ENCODE measurements around the gene SEMA4D. TPM values are rescaled to one million over a fixed set of nuclear protein-coding genes. Genes with fewer than 3 reads are reported as not detected.

SEMA4D gene
- total and polyA plus RNA-seq, 2 of the 13 experiments (the other 11 are each of a cell fraction or from before 2014, with no cell fraction given) = 0.13 to 0.16 TPM

DNA sequence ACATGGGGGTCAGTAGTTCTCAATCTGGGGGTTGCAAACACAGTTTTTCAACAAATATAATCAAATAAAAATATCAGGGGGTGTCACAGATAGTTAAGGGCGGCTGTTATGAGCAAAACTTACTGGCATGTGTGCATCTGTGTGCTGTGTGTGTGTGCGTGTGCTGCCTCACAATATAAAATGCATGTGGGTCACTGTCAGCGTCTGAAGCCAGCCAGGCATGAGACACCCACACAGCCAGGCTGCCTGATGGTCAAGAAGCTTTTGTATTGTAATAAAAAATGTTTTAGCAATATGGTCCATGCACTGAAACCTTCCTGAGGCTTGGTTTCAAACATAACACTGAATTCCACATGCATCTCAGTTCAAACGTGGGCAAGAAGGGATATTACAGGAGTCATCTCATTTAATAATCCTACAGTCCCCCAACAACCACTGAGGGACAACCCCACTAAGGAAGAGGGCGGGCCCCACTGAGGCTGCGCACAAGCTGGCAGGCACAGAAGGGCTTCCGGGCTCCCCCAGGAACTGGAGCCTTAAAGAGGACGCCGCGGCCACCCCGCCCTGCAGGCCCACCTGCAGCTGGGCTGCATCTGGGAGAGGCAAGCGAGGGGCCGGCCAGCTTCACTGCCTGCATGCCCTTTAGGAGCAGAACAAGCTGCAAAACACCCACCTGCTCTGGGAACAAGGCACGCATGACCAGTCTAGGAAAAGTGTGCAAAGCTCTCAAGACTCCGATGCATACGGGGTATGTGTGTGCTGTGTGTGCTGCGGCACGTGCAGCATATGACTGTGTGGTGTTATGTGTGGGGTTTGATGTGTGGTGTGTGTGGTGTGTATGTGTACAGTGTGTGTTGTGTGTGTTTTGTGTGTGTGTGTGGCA lies 14.1 kb downstream of the SEMA4D start:
- Histone ChIP-seq H3K4me1 (ENCODE audit: insufficient read depth, low read length) (no peaks in the 10 kb centered on the region), H3K79me2 (ENCODE audit: insufficient read depth, low read length) (no peaks in the 10 kb centered on the region), H3K36me3 (replicated peaks in 1 of 2; ENCODE audit: control insufficient read depth in 1 of 2, insufficient read depth in 2 of 2, low read length in 2 of 2) (no peaks in the 10 kb centered on the region), H3K9me3 (ENCODE audit: low read length) (no peaks in the 10 kb centered on the region), H3K4me3 (replicated peaks in 1 of 3; ENCODE audit: insufficient read depth in 1 of 3, low read depth in 2 of 3, low read length in 3 of 3) (no peak overlapping the region), H3K27me3 (ENCODE audit: control insufficient read depth in 1 of 2, insufficient read depth in 2 of 2, low read length in 2 of 2) (peaks cover 2 to 12% of the 10 kb centered on the region in 2 experiments; a peak in 2 of 5 replicates), H3K9ac (ENCODE audit: insufficient read depth, low read depth, low read length) (no peak overlapping the region), H3K4me2 (ENCODE audit: low read depth, low read length) (no peak overlapping the region), H4K20me1 (ENCODE audit: insufficient read depth, low read length) (no peaks in the 10 kb centered on the region), H2AFZ (ENCODE audit: low read length) (no peak overlapping the region), H3K27ac (ENCODE audit: extremely low read length, insufficient read depth, low read length) (no peak overlapping the region)
- in situ Hi-C loops (cut with HindIII; ENCODE audit: extremely low pct_ligation_motif_present, low pct_unique_long_range_greater_than_20kb) = no loop called here
- 67% methylated on average over 18 of the region's 18 CpGs for WGBS (ENCODE audit: low lambda C conversion rate)
- ATAC-seq = no peak
- FAIRE-seq = no peak
- ChIA-PET POLR2A (no interaction called here), CTCF (ENCODE audit: low intra/inter-chr PET ratio, low total read pairs) (no interaction called here)
- intact Hi-C loops (cut with micrococcal nuclease; ENCODE audit: unreplicated experiment) = no loop called here
- DNase-seq (ENCODE audit: low spot score) = no peak
- no TSS peak for BruUV-seq (replicated peaks)
- TF ChIP-seq KDM3A (CRISPR knock-in tag; IDR thresholded peaks at IDR 0.05; ENCODE audit: low read depth) (no peak), AGO2 (optimal IDR thresholded peaks at IDR 0.05; ENCODE audit: low read depth, low read length) (no peak), CBFB (CRISPR knock-in tag; IDR thresholded peaks at IDR 0.05) (no peak), NFIC (IDR thresholded peaks at IDR 0.05; ENCODE audit: low read length) (no peak), ZNF563 (CRISPR knock-in tag; IDR thresholded peaks at IDR 0.05) (no peak), GABPA (IDR thresholded peaks at IDR 0.05; ENCODE audit: low read depth, low read length) (no peak), GABPA (CRISPR knock-in tag; IDR thresholded peaks at IDR 0.05; ENCODE audit: low read depth) (no peak), NFRKB (IDR thresholded peaks at IDR 0.05) (no peak), ZNF234 (CRISPR knock-in tag; conservative IDR thresholded peaks at IDR 0.05) (no peak)
- TF ChIP-seq, protein P1, sequence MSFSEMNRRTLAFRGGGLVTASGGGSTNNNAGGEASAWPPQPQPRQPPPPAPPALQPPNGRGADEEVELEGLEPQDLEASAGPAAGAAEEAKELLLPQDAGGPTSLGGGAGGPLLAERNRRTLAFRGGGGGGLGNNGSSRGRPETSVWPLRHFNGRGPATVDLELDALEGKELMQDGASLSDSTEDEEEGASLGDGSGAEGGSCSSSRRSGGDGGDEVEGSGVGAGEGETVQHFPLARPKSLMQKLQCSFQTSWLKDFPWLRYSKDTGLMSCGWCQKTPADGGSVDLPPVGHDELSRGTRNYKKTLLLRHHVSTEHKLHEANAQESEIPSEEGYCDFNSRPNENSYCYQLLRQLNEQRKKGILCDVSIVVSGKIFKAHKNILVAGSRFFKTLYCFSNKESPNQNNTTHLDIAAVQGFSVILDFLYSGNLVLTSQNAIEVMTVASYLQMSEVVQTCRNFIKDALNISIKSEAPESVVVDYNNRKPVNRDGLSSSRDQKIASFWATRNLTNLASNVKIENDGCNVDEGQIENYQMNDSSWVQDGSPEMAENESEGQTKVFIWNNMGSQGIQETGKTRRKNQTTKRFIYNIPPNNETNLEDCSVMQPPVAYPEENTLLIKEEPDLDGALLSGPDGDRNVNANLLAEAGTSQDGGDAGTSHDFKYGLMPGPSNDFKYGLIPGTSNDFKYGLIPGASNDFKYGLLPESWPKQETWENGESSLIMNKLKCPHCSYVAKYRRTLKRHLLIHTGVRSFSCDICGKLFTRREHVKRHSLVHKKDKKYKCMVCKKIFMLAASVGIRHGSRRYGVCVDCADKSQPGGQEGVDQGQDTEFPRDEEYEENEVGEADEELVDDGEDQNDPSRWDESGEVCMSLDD (CRISPR knock-in tag; IDR thresholded peaks at IDR 0.05; ENCODE audit: borderline replicate concordance) = no peak
- TF ChIP-seq, protein P2, sequence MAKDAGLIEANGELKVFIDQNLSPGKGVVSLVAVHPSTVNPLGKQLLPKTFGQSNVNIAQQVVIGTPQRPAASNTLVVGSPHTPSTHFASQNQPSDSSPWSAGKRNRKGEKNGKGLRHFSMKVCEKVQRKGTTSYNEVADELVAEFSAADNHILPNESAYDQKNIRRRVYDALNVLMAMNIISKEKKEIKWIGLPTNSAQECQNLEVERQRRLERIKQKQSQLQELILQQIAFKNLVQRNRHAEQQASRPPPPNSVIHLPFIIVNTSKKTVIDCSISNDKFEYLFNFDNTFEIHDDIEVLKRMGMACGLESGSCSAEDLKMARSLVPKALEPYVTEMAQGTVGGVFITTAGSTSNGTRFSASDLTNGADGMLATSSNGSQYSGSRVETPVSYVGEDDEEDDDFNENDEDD (CRISPR knock-in tag; IDR thresholded peaks at IDR 0.05; ENCODE audit: borderline replicate concordance) = no peak
- TF ChIP-seq, protein P3, sequence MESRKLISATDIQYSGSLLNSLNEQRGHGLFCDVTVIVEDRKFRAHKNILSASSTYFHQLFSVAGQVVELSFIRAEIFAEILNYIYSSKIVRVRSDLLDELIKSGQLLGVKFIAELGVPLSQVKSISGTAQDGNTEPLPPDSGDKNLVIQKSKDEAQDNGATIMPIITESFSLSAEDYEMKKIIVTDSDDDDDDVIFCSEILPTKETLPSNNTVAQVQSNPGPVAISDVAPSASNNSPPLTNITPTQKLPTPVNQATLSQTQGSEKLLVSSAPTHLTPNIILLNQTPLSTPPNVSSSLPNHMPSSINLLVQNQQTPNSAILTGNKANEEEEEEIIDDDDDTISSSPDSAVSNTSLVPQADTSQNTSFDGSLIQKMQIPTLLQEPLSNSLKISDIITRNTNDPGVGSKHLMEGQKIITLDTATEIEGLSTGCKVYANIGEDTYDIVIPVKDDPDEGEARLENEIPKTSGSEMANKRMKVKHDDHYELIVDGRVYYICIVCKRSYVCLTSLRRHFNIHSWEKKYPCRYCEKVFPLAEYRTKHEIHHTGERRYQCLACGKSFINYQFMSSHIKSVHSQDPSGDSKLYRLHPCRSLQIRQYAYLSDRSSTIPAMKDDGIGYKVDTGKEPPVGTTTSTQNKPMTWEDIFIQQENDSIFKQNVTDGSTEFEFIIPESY (CRISPR knock-in tag; IDR thresholded peaks at IDR 0.05) = no peak
- TF ChIP-seq, protein P4, sequence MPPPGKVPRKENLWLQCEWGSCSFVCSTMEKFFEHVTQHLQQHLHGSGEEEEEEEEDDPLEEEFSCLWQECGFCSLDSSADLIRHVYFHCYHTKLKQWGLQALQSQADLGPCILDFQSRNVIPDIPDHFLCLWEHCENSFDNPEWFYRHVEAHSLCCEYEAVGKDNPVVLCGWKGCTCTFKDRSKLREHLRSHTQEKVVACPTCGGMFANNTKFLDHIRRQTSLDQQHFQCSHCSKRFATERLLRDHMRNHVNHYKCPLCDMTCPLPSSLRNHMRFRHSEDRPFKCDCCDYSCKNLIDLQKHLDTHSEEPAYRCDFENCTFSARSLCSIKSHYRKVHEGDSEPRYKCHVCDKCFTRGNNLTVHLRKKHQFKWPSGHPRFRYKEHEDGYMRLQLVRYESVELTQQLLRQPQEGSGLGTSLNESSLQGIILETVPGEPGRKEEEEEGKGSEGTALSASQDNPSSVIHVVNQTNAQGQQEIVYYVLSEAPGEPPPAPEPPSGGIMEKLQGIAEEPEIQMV (CRISPR knock-in tag; IDR thresholded peaks at IDR 0.05; ENCODE audit: low read depth) = no peak
